Adipocyte (in vitro differentiated cells): Measurements from ENCODE around the gene AUTS2.

Experiments
- DNase-seq: peaks from one replicate; pipeline ENCODE4 v3.0.0-alpha.2; 2015; ENCODE audit warnings: low read depth
- H3K27me3 ChIP-seq: replicated peaks from 2 replicates; pipeline ENCODE4 v1.7.0; 2013; ENCODE audit warnings: mild to moderate bottlenecking, low read length, moderate library complexity; ENCODE audit not compliant: control insufficient read depth, insufficient read depth
- H3K36me3 ChIP-seq: 2 replicates; pipeline ENCODE4 v1.7.0; 2013; ENCODE audit warnings: low read length, mild to moderate bottlenecking, moderate library complexity; ENCODE audit not compliant: control insufficient read depth, insufficient read depth, severe bottlenecking
- H3K4me1 ChIP-seq: 2 replicates; pipeline ENCODE4 v1.7.0; 2013; ENCODE audit warnings: mild to moderate bottlenecking, low read length, moderate library complexity; ENCODE audit not compliant: control insufficient read depth, insufficient read depth
- H3K4me3 ChIP-seq: 2 replicates; pipeline ENCODE4 v1.7.0; 2013; ENCODE audit warnings: mild to moderate bottlenecking, low read length, moderate library complexity
- H3K9ac ChIP-seq: 2 replicates; pipeline ENCODE4 v1.7.0; 2013; ENCODE audit warnings: mild to moderate bottlenecking, low read length, moderate library complexity
- H3K9me3 ChIP-seq: 2 replicates; pipeline ENCODE4 v1.7.0; 2013; ENCODE audit warnings: mild to moderate bottlenecking, low read length, moderate library complexity; ENCODE audit not compliant: control insufficient read depth

The AUTS2 gene

DNA sequence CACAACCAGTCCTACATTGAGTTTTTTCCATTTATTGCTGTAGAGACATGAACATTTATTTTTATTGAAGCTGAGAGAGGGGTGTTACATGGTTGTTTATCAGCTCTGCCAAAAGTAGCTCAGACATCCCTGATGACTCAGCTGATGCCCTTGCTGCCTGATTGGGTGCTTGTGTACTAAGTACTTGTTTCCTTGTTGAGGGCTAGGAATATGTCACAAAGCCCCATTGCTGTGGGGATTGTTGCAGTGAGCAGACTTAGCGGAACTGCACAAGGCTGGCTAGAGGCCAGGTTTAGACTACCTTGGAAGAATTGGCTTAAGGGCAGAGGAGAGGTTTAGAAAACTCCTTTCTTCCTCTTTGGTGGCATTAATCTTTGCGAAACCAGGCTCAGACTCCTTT, 110.6 kb downstream of the AUTS2 start:
- Histone ChIP-seq H3K4me1 (peaks cover 8% of the 10 kb centered on the region), H3K4me3 (no peak overlapping the region), H3K27me3 (no peaks in the 10 kb centered on the region), H3K36me3 (no peaks in the 10 kb centered on the region), H3K9me3 (no peaks in the 10 kb centered on the region), H3K9ac (no peak overlapping the region)
- peak; percentile 50 for DNase-seq

DNA sequence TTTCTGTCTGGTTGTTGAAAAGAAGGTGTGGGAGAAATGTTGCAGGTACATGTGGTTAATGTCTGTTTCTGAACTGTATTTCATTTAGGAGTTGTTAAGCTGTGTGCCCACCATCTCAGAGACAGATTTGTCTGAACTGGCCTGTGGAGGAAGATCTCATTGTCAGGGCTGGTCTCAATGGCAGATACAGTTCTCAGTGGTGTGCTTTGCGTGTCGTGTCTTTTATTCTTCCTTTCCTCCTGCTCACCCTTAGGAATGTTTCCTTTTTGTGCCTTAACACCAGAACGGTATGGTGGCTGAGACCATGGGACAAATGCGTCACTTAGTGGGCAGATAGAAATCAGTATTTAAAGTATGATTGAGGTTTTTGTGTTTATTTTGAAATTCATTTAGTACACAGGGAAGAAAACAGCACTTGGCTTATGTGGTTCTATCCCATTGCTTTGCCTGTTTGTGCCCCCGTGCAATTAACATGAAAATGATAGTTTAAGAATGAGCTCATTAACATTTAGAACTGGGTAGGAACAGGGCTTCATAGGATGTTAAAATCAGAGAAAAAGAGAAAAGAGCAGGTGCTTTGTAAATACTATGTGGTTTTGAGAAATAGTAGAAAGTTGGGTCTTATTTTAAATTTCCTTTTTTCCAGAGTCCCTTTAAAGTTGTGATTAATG, 112.6 kb downstream of the AUTS2 start:
- H3K4me3 ChIP-seq, result no peak overlapping the region
- no peaks in the 10 kb centered on the region for H3K27me3 ChIP-seq
- no peak overlapping the region for H3K9ac ChIP-seq
- H3K36me3 ChIP-seq, result no peaks in the 10 kb centered on the region
- H3K4me1 ChIP-seq, result peaks cover 8% of the 10 kb centered on the region
- no peak for DNase-seq
- H3K9me3 ChIP-seq, result no peaks in the 10 kb centered on the region

DNA sequence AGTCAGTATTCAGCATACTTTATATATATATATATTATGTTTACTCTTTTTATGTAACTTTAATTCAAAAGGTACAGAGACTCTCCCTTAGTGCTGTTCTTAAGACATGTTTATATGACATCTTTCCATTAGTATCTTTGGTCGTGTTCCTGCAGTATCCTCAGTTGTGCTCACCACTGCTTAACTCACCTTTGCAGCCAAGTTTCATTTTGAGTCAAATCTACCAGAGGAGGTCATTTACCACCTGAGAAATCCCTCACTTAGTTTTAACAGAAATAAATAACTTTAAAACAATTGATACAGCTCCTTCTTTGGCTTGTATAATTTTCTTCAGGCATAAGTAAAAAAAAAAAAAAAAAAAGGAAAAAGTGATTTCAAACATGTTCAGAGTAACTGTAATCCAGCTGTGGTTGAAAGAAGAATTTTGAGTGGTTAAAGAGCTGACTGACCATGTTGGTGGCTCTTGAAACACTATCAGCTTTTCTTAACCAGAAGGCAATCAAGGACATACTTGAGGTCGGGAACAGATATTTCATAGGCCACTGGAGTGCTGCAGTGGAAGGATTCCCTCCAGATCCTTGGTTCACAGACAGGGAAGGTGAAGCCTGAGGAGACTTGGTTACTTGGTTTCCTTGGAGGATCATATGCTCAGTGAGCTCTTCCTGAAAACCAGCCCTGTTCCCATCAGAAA, 116.8 kb downstream of the AUTS2 start:
- no peaks in the 10 kb centered on the region for H3K27me3 ChIP-seq
- no peak overlapping the region for H3K9ac ChIP-seq
- no peaks in the 10 kb centered on the region for H3K4me1 ChIP-seq
- no peak for DNase-seq
- H3K36me3 ChIP-seq, result no peaks in the 10 kb centered on the region
- H3K9me3 ChIP-seq, result no peaks in the 10 kb centered on the region
- no peak overlapping the region for H3K4me3 ChIP-seq

DNA sequence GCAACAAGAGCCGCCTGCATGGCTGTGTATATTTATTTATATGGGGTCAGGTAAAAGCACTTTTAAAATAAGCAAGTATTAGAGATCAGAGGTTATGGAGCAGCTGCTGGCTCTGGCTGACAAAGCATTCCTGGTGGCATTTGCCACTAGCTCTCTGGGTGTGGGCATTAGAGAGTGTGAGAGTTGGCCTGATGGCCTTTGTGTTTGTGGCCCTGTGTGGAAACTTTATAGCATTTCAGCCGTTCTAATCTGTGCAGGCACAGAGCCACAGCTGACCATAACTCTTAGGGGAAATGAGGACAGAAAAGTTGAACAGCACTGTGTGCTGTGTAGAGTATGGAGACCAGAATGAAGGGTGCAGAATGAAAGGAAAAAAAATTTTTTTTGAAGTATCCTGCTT, 118.9 kb downstream of the AUTS2 start:
- DNase-seq, result no peak
- H3K4me1 ChIP-seq, result no peaks in the 10 kb centered on the region
- no peak overlapping the region for H3K9ac ChIP-seq
- H3K9me3 ChIP-seq, result no peaks in the 10 kb centered on the region
- H3K36me3 ChIP-seq, result no peaks in the 10 kb centered on the region
- H3K4me3 ChIP-seq, result no peak overlapping the region
- no peaks in the 10 kb centered on the region for H3K27me3 ChIP-seq

DNA sequence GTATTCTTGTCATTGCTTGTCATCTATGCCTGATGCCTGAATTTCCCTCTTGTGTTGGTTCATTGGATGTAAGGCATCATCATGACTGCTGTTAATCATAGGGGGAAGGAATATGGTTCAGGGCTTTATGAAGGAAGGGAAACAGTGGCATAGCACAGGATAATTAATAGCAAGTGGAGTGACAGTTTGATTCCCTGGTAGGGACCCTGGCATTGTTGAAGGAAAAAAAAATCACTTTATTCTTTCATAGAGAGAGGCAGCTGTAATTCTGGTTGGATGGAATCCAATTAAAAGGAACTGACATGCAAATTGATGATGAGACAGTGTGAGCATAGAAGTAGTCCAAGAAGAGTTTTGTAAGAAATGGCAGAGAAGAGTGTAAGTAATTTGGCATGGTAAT, 121.4 kb downstream of the AUTS2 start:
- Histone ChIP-seq H3K9me3 (no peaks in the 10 kb centered on the region), H3K36me3 (no peaks in the 10 kb centered on the region), H3K4me1 (no peaks in the 10 kb centered on the region), H3K27me3 (no peaks in the 10 kb centered on the region), H3K9ac (no peak overlapping the region), H3K4me3 (no peak overlapping the region)
- no peak for DNase-seq

DNA sequence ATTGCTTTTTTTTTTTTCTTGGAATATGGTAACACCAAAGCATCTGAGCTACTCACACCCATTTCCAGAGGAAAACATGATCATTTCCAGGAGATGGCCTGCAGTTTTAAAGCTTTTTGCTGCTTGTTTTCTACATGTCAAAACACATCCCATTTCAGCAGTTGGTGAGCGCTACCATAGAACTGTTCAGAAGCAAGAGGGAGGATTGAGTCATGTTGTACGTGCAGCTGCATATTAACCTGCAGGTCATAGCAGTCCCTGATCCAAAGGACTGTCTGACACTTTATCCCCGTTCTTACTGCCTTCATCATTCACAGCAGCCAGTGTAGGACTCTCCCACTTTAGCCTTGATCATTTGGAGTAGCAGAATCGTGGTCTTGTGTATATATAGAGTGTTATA, 124.6 kb downstream of the AUTS2 start:
- Histone ChIP-seq H3K4me1 (peaks cover under 1% of the 10 kb centered on the region), H3K9ac (no peak overlapping the region), H3K36me3 (no peaks in the 10 kb centered on the region), H3K9me3 (no peaks in the 10 kb centered on the region), H3K27me3 (no peaks in the 10 kb centered on the region), H3K4me3 (no peak overlapping the region)
- DNase-seq, result no peak

DNA sequence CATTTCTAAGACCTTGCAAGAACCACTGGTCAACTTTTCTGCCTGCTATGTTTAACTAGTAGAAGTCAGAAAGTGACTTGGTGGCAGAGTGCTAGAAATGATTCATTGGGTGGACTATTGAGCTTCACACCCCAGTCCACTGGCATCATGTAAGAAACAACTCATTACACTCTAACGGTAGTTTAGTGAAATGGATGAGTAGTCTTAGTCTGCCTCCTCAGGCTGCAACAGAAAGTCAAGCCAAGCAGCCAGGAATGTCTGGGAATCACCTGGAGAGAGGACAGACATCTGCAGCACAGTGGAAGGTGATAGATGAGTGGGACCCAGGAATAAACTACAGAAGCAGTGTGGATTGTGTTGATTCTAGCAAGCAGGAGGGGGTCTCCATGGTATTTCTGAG, 125.4 kb downstream of the AUTS2 start:
- peaks cover 9% of the 10 kb centered on the region for H3K4me1 ChIP-seq
- no peaks in the 10 kb centered on the region for H3K9me3 ChIP-seq
- H3K36me3 ChIP-seq, result no peaks in the 10 kb centered on the region
- no peak overlapping the region for H3K9ac ChIP-seq
- no peaks in the 10 kb centered on the region for H3K27me3 ChIP-seq
- H3K4me3 ChIP-seq, result no peak overlapping the region
- no peak for DNase-seq

DNA sequence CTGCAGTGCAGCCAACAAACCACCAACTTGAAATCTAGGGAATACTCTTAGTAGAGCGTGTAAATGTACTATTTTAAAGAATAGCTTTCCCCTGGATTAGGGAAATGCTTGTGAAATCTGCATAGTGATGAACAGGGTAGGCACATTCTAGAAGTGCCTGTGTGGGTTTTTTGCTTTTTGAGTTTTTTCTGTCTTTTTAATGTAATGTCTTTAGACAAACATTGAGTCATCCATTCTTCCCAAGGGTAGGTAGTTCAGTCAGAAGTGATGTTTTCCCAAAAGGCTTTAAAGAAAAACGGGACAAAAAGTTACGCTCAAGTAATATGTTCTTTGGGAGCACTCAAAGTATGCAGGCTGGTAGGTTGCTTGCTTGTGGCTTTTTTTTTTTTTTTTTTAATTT, 130.0 kb downstream of the AUTS2 start:
- Histone ChIP-seq H3K9me3 (no peaks in the 10 kb centered on the region), H3K9ac (no peak overlapping the region), H3K4me3 (peak overlapping the region; percentile 44), H3K27me3 (no peaks in the 10 kb centered on the region), H3K4me1 (peaks cover 13% of the 10 kb centered on the region), H3K36me3 (no peaks in the 10 kb centered on the region)
- DNase-seq, result peak; percentile 85

DNA sequence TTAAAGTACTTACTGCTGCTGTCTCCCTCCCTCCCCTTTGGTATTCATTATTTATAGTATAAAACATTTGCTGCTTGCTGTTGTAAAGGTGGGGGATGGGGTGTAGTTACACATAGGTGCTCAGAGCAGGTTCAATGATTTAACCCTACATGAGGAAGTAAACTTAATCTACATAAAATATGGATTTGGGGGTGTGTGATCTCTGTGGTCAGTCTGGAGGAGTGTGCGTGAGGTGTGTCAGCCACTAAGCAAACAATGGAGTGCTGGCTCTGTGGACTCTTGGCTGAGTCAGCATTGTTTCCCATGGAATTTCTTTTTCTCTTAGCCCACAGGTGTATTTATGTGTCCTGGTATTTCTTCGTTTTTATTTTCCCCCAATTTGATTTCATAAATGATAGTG, 133.9 kb downstream of the AUTS2 start:
- no peak overlapping the region for H3K4me3 ChIP-seq
- no peaks in the 10 kb centered on the region for H3K9me3 ChIP-seq
- no peak for DNase-seq
- no peak overlapping the region for H3K9ac ChIP-seq
- H3K36me3 ChIP-seq, result no peaks in the 10 kb centered on the region
- H3K4me1 ChIP-seq, result peaks cover 13% of the 10 kb centered on the region
- no peaks in the 10 kb centered on the region for H3K27me3 ChIP-seq

DNA sequence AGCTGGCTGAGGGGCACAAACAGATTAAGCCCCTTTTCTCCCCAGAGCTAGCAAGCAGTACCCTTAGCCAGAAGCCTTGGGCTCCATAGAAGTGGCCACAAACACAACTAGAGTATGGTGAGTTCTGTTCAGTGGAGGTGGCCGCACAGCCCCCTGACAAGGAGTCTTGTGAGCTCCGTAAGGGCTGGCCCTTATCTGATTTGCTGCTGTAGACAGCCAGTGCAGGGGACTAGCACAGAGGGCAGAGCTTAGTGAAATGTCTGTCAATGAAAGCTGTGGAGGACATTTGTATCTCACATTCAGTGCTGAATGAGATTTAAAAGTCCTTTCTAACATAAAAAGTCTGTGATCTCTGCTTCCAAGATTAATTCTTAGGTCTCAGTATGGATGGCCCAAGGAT, 137.3 kb downstream of the AUTS2 start:
- DNase-seq, result no peak
- H3K36me3 ChIP-seq, result no peaks in the 10 kb centered on the region
- H3K4me1 ChIP-seq, result peaks cover 20% of the 10 kb centered on the region

DNA sequence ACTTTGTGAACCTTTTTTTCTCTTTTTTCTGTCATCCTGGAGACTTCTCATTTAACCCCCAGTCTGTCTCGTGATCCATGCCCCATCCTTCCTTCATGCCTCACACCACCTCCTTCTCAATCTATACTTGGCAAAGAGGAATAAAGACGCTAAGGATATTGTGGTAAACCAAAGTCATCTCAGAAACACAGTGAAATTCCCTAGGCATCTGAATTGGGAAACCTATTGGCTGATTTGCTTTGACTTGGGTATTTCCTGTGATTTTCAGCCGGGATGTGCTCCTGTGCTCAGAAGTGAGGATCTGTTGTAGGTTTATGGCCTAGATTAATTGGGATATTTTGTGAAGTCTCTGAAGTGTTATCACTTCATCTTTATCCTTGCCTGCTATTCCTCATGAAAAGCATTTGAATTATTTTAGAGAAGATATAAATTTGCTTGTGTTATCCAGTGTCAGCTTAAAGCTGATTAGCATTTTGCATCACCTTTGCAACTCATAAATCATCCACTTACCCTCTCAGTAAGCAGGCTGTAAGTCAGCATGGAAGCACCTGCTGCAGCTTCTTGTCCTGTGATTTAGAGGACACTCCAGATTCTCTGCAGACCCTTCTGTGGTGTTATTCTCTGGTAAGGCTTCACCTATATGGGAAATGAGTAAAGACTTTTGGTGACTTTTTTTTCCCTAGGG, 138.0 kb downstream of the AUTS2 start:
- no peaks in the 10 kb centered on the region for H3K27me3 ChIP-seq
- H3K9me3 ChIP-seq, result no peaks in the 10 kb centered on the region
- no peak overlapping the region for H3K9ac ChIP-seq
- peaks cover 20% of the 10 kb centered on the region for H3K4me1 ChIP-seq
- H3K4me3 ChIP-seq, result no peak overlapping the region
- DNase-seq, result no peak
- H3K36me3 ChIP-seq, result no peaks in the 10 kb centered on the region

More for the DNA sequence above, 137.3 kb downstream of the AUTS2 start:
- no peak overlapping the region for H3K9ac ChIP-seq
- H3K4me3 ChIP-seq, result no peak overlapping the region
- no peaks in the 10 kb centered on the region for H3K27me3 ChIP-seq
- H3K9me3 ChIP-seq, result no peaks in the 10 kb centered on the region
